ENCODE measurements around the gene NFIX. TPM values are rescaled to one million over a fixed set of nuclear protein-coding genes. Genes with fewer than 3 reads are reported as not detected.
A peak's percentile ranks its signal among the peaks of the same experiment; 100 is the strongest.

Gene NFIX
- total RNA-seq, 1 donor from 2014 or later = 8.4 TPM

DNA sequence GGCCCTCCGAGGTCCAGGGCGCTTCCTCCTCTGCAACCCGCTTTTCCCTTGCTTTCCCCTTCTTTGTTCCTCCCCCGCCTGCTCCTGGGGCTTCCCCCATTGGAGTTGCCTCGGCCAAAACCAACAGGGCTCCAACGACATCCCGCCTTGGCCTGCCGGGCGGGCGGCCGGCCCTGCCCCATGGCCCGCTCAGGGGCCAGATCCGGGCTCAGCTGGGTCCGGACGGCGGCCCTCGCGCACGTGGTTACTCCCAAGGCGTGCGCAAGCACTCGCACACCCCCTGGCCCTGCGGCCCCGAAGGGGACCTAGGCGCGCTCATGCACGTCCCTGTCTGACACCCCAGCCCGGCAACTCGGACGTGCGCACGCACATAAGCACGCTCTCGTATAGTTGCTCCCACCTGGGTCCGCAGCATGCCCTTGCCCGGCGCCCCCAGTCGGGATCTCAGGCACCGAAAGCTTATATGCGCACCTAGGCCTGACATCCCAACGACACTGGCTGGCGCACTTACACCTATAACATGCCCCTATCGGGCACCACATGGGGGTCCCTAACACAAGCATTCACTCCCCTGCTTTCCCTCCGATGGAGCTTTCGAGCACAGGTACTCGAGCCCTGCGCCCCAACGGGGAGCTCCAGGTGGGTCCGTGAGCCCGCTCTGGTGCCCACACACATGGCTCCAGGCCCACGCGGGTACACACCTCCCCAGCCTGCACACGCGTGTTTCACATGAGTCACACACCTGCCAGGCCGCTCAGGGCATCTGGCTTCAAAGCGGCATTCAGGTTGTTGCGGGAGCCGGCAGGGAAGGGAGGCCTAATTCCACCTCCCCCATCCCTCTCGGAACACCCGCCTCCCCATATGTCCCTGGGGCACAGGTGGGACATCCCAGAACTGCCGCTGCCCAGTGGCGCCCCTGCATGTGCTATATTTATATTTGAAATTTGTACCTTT is 15.0 kb downstream of the NFIX start:
- no peak overlapping the region for H3K9ac ChIP-seq (ENCODE audit: low read length)
- no peak overlapping the region for H3K4me3 Mint-ChIP-seq (ENCODE audit: unreplicated experiment)
- peak overlapping the region; percentile 26 for H3K27ac Mint-ChIP-seq (ENCODE audit: unreplicated experiment)

DNA sequence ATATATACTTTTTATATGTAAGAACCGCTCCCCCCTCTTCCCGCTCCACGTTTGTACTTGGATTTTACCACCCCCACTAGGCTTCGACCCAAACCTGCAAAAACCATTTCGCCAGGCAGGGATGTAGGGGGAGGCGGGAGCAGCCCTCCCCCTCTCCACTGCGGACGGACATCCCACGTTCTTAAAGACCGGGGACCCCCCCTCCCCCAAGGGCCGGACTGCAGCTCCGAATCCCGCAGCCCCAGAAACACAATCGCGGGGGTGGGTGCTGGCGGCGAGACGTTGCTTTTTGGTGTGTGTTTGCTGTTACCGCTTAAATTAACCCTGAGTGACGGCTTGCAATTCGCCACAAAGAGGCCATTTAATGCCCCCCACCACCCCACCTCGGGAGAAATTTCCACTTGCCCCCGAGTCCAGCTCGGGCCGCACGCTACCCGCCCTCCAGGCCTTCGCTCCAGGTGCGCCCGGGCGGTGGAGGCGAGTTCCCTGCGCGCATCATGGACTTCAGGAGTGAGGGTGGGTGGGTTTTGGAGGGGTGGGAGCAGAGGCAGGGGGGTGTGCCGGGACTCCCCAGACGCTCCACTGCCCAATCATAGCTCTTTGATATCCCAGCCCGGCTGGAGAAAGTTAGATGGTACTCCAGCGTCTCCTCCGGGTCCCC is 15.8 kb downstream of the NFIX start:
- Histone ChIP-seq H3K4me1 (ENCODE audit: insufficient read depth, low read length) (peaks cover 58% of the 10 kb centered on the region), H4K20me1 (ENCODE audit: insufficient read depth, low read length) (peaks cover 58% of the 10 kb centered on the region), H3K4me3 (ENCODE audit: insufficient read depth, low read depth, low read length) (no peak overlapping the region), H2AFZ (ENCODE audit: low read depth, low read length) (no peak overlapping the region), H3K27ac (ENCODE audit: low read depth, low read length) (no peak overlapping the region), H3K9me3 (ENCODE audit: insufficient read depth, low read depth, low read length) (no peaks in the 10 kb centered on the region), H3K79me2 (ENCODE audit: insufficient read depth, low read length) (peaks cover 98% of the 10 kb centered on the region), H3K36me3 (ENCODE audit: insufficient read depth, low read length) (no peaks in the 10 kb centered on the region), H3K9ac (ENCODE audit: low read length) (no peak overlapping the region), H3K27me3 (ENCODE audit: insufficient read depth, low read length) (no peaks in the 10 kb centered on the region), H3K4me2 (ENCODE audit: low read length) (peak overlapping the region; percentile 11)
- Mint-ChIP-seq H3K27ac (ENCODE audit: unreplicated experiment) (no peak overlapping the region), H3K27me3 (ENCODE audit: low read depth, unreplicated experiment) (peaks cover 75% of the 10 kb centered on the region), H3K4me3 (ENCODE audit: unreplicated experiment) (peak overlapping the region; percentile 62), H3K36me3 (ENCODE audit: low read depth, unreplicated experiment) (no peaks in the 10 kb centered on the region), H3K4me1 (ENCODE audit: low read depth, unreplicated experiment) (peaks cover 23% of the 10 kb centered on the region), H3K9me3 (ENCODE audit: unreplicated experiment) (peaks cover 10% of the 10 kb centered on the region)
- FAIRE-seq (no peak), DNase-seq (ENCODE audit: low read depth) (no peak)
- TF ChIP-seq, protein P1, sequence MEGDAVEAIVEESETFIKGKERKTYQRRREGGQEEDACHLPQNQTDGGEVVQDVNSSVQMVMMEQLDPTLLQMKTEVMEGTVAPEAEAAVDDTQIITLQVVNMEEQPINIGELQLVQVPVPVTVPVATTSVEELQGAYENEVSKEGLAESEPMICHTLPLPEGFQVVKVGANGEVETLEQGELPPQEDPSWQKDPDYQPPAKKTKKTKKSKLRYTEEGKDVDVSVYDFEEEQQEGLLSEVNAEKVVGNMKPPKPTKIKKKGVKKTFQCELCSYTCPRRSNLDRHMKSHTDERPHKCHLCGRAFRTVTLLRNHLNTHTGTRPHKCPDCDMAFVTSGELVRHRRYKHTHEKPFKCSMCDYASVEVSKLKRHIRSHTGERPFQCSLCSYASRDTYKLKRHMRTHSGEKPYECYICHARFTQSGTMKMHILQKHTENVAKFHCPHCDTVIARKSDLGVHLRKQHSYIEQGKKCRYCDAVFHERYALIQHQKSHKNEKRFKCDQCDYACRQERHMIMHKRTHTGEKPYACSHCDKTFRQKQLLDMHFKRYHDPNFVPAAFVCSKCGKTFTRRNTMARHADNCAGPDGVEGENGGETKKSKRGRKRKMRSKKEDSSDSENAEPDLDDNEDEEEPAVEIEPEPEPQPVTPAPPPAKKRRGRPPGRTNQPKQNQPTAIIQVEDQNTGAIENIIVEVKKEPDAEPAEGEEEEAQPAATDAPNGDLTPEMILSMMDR (IDR thresholded peaks at IDR 0.05; ENCODE audit: insufficient read depth, low read depth, low read length) = no peak
- TF ChIP-seq EZH2 (IDR thresholded peaks at IDR 0.05; ENCODE audit: insufficient read depth, low read length) = no peak

More for the DNA sequence above, 15.0 kb downstream of the NFIX start:
- H3K4me3 ChIP-seq (ENCODE audit: insufficient read depth, low read depth, low read length) = no peak overlapping the region
- Mint-ChIP-seq H3K36me3 (ENCODE audit: low read depth, unreplicated experiment) (no peaks in the 10 kb centered on the region), H3K27me3 (ENCODE audit: low read depth, unreplicated experiment) (peaks cover 77% of the 10 kb centered on the region), H3K9me3 (ENCODE audit: unreplicated experiment) (peaks cover 10% of the 10 kb centered on the region), H3K4me1 (ENCODE audit: low read depth, unreplicated experiment) (peaks cover 17% of the 10 kb centered on the region)
- no peak for DNase-seq (ENCODE audit: low read depth)
- no peak for TF ChIP-seq EZH2 (IDR thresholded peaks at IDR 0.05; ENCODE audit: insufficient read depth, low read length)
- TF ChIP-seq, protein P1 (IDR thresholded peaks at IDR 0.05; ENCODE audit: insufficient read depth, low read depth, low read length) = no peak
- FAIRE-seq = no peak
- H3K27ac ChIP-seq (ENCODE audit: low read depth, low read length) = no peak overlapping the region
- no peak overlapping the region for H2AFZ ChIP-seq (ENCODE audit: low read depth, low read length)
- H3K4me2 ChIP-seq (ENCODE audit: low read length) = peak overlapping the region; percentile 11
- H3K36me3 ChIP-seq (ENCODE audit: insufficient read depth, low read length) = no peaks in the 10 kb centered on the region
- peaks cover 98% of the 10 kb centered on the region for H3K79me2 ChIP-seq (ENCODE audit: insufficient read depth, low read length)
- peaks cover 61% of the 10 kb centered on the region for H4K20me1 ChIP-seq (ENCODE audit: insufficient read depth, low read length)
- H3K27me3 ChIP-seq (ENCODE audit: insufficient read depth, low read length) = no peaks in the 10 kb centered on the region
- no peaks in the 10 kb centered on the region for H3K9me3 ChIP-seq (ENCODE audit: insufficient read depth, low read depth, low read length)
- H3K4me1 ChIP-seq (ENCODE audit: insufficient read depth, low read length) = peaks cover 50% of the 10 kb centered on the region

Measured in astrocyte (in vitro differentiated cells and primary cell).